ENCODE data around the gene CNKSR2.

The CNKSR2 gene

DNA sequence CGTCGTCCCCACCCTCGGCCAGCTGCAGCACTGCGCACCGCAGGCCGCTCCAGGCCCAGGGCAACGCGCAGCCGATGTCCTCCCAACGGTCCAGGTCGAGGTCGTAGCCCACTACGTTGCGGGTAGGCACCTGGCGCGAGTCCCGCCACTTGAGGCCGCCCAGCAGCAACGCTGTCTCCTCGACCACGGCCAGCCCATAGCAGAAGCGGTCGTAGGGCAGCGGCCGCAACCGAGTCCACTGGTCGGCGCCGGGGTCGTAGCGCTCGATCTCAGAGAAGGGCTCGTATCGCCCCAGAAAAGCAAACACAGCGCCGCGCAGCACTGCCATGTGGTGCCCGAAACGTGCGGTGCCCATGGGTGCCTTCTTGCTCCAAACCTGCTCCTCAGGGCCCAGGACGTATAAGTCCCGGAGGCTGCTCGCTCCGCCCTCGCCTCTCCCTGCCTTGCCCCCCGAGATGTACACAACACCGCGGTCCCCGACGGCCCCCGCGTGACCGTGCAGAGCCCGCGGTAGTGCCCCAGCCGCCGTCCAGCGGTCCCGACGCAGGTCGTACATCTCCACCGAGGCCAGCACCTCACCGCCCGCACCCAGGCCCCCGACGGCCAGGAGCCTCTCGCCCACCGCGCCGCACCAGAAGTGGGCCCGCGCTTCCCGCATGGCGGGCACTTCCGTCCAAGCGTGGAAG is 281.8 kb downstream of the CNKSR2 start:
- no peaks in the 10 kb centered on the region for H3K36me3 ChIP-seq (replicated peaks; ENCODE audit: insufficient read depth, low read length)
- no peaks in the 10 kb centered on the region for H3K27me3 ChIP-seq (replicated peaks; ENCODE audit: insufficient read depth, low read length)
- no peak overlapping the region for H3K9ac ChIP-seq (ENCODE audit: low read length)
- no peaks in the 10 kb centered on the region for H3K4me1 ChIP-seq (ENCODE audit: low read length)
- H3K9me3 ChIP-seq (replicated peaks; ENCODE audit: insufficient read depth, low read length) = no peaks in the 10 kb centered on the region
- no peak overlapping the region for H3K27ac ChIP-seq (ENCODE audit: low read length)
- H3F3A ChIP-seq (ENCODE audit: insufficient read depth, low read length) = no peaks in the 10 kb centered on the region
- TF ChIP-seq EZH2phosphoT487 (IDR thresholded peaks at IDR 0.05; ENCODE audit: low read length) = no peak
- no peak overlapping the region for H3K4me3 ChIP-seq (ENCODE audit: low read length)
- H2AFZ ChIP-seq (ENCODE audit: low read length) = no peak overlapping the region
- no peaks in the 10 kb centered on the region for H3K79me2 ChIP-seq (ENCODE audit: low read length)
- no peaks in the 10 kb centered on the region for H3K9me2 ChIP-seq (replicated peaks; ENCODE audit: insufficient read depth, low read length)
- no peak for DNase-seq
- no peak overlapping the region for H3K4me2 ChIP-seq (ENCODE audit: low read depth, low read length)
- no peaks in the 10 kb centered on the region for H4K20me1 ChIP-seq (ENCODE audit: insufficient read depth, low read length)

DNA sequence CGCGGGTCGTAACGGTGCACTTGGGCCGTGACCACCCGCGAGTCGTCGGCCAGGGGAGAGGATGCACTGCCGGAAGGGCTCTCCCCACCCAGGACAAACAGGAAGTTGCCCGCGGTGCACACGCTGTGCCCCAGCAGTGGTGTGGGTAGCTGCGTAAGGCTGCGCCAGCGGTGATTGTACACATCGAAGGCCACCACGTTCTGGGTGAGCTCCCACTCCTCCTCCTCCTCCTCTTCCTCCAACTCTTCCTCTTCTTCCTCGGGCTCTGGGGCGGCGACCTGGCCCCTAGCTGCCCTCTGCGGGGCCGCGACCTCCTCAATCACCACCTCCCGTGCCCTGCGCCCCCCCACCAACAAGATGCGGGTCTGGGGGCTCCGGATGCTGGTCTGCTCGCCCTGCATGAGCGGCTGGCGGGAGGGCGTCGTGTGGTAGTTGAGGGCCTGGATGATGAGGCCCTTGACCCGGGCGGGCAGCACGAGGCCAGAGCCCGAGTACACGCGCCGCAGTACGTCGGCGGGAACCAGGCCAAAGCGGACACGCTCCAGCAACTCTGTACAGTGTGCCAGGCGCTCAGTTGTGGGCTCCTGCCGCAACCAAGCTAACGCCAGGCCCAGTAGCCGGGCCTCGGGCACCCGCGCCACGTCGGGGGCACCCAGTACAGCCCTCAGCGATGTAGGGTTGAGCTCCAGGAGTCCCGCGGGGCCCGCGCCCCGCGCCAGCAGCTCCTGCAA is 282.5 kb downstream of the CNKSR2 start:
- no peak for DNase-seq
- Histone ChIP-seq H3K79me2 (ENCODE audit: low read length) (no peaks in the 10 kb centered on the region), H3F3A (ENCODE audit: insufficient read depth, low read length) (no peaks in the 10 kb centered on the region), H3K4me2 (ENCODE audit: low read depth, low read length) (no peak overlapping the region), H2AFZ (ENCODE audit: low read length) (no peak overlapping the region), H3K4me3 (ENCODE audit: low read length) (no peak overlapping the region), H3K4me1 (ENCODE audit: low read length) (no peaks in the 10 kb centered on the region), H3K9ac (ENCODE audit: low read length) (no peak overlapping the region), H3K9me3 (replicated peaks; ENCODE audit: insufficient read depth, low read length) (no peaks in the 10 kb centered on the region), H4K20me1 (ENCODE audit: insufficient read depth, low read length) (no peaks in the 10 kb centered on the region), H3K9me2 (replicated peaks; ENCODE audit: insufficient read depth, low read length) (no peaks in the 10 kb centered on the region), H3K36me3 (replicated peaks; ENCODE audit: insufficient read depth, low read length) (no peaks in the 10 kb centered on the region), H3K27ac (ENCODE audit: low read length) (no peak overlapping the region), H3K27me3 (replicated peaks; ENCODE audit: insufficient read depth, low read length) (no peaks in the 10 kb centered on the region)
- TF ChIP-seq EZH2phosphoT487 (IDR thresholded peaks at IDR 0.05; ENCODE audit: low read length) (no peak), EZH2 (optimal IDR thresholded peaks at IDR 0.05; ENCODE audit: low read depth, low read length) (no peak)
- TF ChIP-seq, protein P1, sequence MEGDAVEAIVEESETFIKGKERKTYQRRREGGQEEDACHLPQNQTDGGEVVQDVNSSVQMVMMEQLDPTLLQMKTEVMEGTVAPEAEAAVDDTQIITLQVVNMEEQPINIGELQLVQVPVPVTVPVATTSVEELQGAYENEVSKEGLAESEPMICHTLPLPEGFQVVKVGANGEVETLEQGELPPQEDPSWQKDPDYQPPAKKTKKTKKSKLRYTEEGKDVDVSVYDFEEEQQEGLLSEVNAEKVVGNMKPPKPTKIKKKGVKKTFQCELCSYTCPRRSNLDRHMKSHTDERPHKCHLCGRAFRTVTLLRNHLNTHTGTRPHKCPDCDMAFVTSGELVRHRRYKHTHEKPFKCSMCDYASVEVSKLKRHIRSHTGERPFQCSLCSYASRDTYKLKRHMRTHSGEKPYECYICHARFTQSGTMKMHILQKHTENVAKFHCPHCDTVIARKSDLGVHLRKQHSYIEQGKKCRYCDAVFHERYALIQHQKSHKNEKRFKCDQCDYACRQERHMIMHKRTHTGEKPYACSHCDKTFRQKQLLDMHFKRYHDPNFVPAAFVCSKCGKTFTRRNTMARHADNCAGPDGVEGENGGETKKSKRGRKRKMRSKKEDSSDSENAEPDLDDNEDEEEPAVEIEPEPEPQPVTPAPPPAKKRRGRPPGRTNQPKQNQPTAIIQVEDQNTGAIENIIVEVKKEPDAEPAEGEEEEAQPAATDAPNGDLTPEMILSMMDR (IDR thresholded peaks at IDR 0.05; ENCODE audit: low read length) = no peak

DNA sequence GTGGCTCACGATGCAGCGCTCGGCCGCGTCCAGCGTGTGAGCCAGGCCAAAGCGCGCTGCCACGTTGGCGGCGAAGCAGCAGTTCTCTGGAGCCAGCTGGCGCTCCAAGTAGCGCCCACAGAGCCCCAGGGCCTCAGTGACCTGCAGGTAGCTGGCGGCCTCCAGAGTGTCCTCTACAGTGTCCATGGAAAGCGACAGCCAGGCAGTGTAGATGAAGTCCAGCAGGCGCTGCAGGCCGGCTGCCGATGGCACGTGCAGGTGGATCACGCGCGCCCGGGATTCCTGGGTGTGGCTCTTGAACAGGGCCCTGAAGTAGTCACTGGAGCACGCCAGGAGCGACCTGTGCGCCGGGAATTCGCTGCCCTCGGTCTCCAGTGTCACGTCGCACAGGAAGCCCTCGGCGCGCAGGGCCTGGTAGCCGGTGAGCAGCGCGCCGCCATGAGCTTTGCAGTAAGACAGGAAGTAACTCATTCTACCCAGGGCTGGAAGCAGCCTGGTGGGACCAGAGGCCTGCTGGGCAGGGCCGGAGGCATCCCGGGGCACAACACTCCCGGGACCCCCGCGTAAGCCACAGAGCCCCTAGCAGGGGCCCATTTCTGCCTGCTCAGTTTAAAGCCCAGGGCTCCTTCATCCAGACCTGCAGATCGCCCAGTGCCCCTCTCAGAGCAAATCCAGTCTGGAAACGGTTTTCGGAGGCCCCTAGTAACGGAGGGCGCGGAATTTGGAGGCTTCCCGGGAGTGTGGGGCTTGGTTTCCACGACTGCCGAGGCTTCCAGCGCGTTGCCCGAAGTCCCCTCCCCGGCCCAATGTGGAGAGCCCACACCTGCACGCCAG is 283.3 kb downstream of the CNKSR2 start:
- DNase-seq = no peak
- TF ChIP-seq, protein P1 (IDR thresholded peaks at IDR 0.05; ENCODE audit: low read length) = no peak
- no peak for TF ChIP-seq EZH2phosphoT487 (IDR thresholded peaks at IDR 0.05; ENCODE audit: low read length)
- no peak for TF ChIP-seq EZH2 (optimal IDR thresholded peaks at IDR 0.05; ENCODE audit: low read depth, low read length)
- Histone ChIP-seq H3K4me3 (ENCODE audit: low read length) (no peak overlapping the region), H3K27ac (ENCODE audit: low read length) (no peak overlapping the region), H3F3A (ENCODE audit: insufficient read depth, low read length) (no peaks in the 10 kb centered on the region), H4K20me1 (ENCODE audit: insufficient read depth, low read length) (no peaks in the 10 kb centered on the region), H3K4me1 (ENCODE audit: low read length) (no peaks in the 10 kb centered on the region), H3K4me2 (ENCODE audit: low read depth, low read length) (no peak overlapping the region), H3K9ac (ENCODE audit: low read length) (no peak overlapping the region), H3K36me3 (replicated peaks; ENCODE audit: insufficient read depth, low read length) (no peaks in the 10 kb centered on the region), H3K79me2 (ENCODE audit: low read length) (no peaks in the 10 kb centered on the region), H3K9me3 (replicated peaks; ENCODE audit: insufficient read depth, low read length) (no peaks in the 10 kb centered on the region), H3K27me3 (replicated peaks; ENCODE audit: insufficient read depth, low read length) (no peaks in the 10 kb centered on the region), H3K9me2 (replicated peaks; ENCODE audit: insufficient read depth, low read length) (no peaks in the 10 kb centered on the region), H2AFZ (ENCODE audit: low read length) (no peak overlapping the region)
